Renal cortical epithelial cell (primary cell): ENCODE results near the gene PDE11A. TPM values are rescaled to one million over a fixed set of nuclear protein-coding genes. Genes with fewer than 3 reads are reported as not detected.

Experiments
- DNase-seq: peaks from one replicate; pipeline ENCODE4 v3.0.0-alpha.2; 2011; ENCODE audit warnings: low read depth
- total RNA-seq: library from RNA; depleted of rRNA; stranded (reverse); fragments of >200 nt; gene quantifications from 2 replicates; pipeline ENCODE4 v1.2.3, GENCODE V29; 2014

Gene PDE11A
- total RNA-seq, 1 donor from 2014 or later, result 5.8 TPM

GRCh38 chr2:177633111-177633510 is 439.5 kb downstream of the PDE11A start:
- DNase-seq, result peak; percentile 71

GRCh38 chr2:177631680-177632079 is 440.9 kb downstream of the PDE11A start:
- DNase-seq, result no peak

- DNase-seq, result no peak
Observed at GRCh38 chr2:177629357-177630024, 443.1 kb downstream of the PDE11A start.

- no peak for DNase-seq
Observed at GRCh38 chr2:177628831-177629230, 443.7 kb downstream of the PDE11A start.

- no peak for DNase-seq
Observed at GRCh38 chr2:177625744-177626650, 446.6 kb downstream of the PDE11A start.

- DNase-seq, result peak; percentile 35
Observed at GRCh38 chr2:177622521-177622920, 450.1 kb downstream of the PDE11A start.

GRCh38 chr2:177619986-177620385 is 452.6 kb downstream of the PDE11A start:
- DNase-seq, result no peak

- DNase-seq, result no peak
Observed at GRCh38 chr2:177619461-177619860, 453.1 kb downstream of the PDE11A start.

- peak; percentile 80 for DNase-seq
Observed at GRCh38 chr2:177618255-177619253, 454.0 kb downstream of the PDE11A start.

GRCh38 chr2:177617849-177618248 is 454.7 kb downstream of the PDE11A start:
- DNase-seq, result no peak

GRCh38 chr2:177616731-177617130 is 455.8 kb downstream of the PDE11A start:
- no peak for DNase-seq

GRCh38 chr2:177616066-177616465 is 456.5 kb downstream of the PDE11A start:
- no peak for DNase-seq

GRCh38 chr2:177612659-177613058 is 459.9 kb downstream of the PDE11A start:
- no peak for DNase-seq

- no peak for DNase-seq
Observed at GRCh38 chr2:177611310-177611886, 461.2 kb downstream of the PDE11A start.

GRCh38 chr2:177610813-177611212 is 461.8 kb downstream of the PDE11A start:
- no peak for DNase-seq

- DNase-seq, result no peak
Observed at GRCh38 chr2:177606636-177607035, 465.9 kb downstream of the PDE11A start.

- DNase-seq, result peak; percentile 69
Observed at GRCh38 chr2:177604271-177605065, 468.1 kb downstream of the PDE11A start.

- DNase-seq, result no peak
Observed at GRCh38 chr2:177603768-177604167, 468.8 kb downstream of the PDE11A start.

- DNase-seq, result no peak
Observed at GRCh38 chr2:177603181-177603580, 469.4 kb downstream of the PDE11A start.

- DNase-seq, result no peak
Observed at GRCh38 chr2:177602611-177603164, 469.9 kb downstream of the PDE11A start.
